ENCODE data around the gene NUBP1. TPM values are rescaled to one million over a fixed set of nuclear protein-coding genes. Genes with fewer than 3 reads are reported as not detected.

NUBP1 gene
- total RNA-seq, 1 donor from 2014 or later, result 20.0 TPM

GRCh38 chr16:10812312-10813098 is 68.9 kb downstream of the NUBP1 start:
- Mint-ChIP-seq H3K4me1 (ENCODE audit: low read depth) (no peaks in the 10 kb centered on the region), H3K27me3 (ENCODE audit: low read depth) (peaks cover 29% of the 10 kb centered on the region), H3K9me3 (ENCODE audit: low read depth) (peaks cover 4% of the 10 kb centered on the region), H3K27ac (ENCODE audit: unreplicated experiment) (no peak overlapping the region), H3K36me3 (ENCODE audit: low read depth) (no peaks in the 10 kb centered on the region), H3K4me3 (ENCODE audit: unreplicated experiment) (no peak overlapping the region)
- no peak for DNase-seq (ENCODE audit: low spot score)
- TF ChIP-seq CTCF (IDR thresholded peaks at IDR 0.05), result no peak

- no peak overlapping the region for H3K4me3 Mint-ChIP-seq (ENCODE audit: unreplicated experiment)
- peaks cover 4% of the 10 kb centered on the region for H3K9me3 Mint-ChIP-seq (ENCODE audit: low read depth)
- no peak for TF ChIP-seq CTCF (IDR thresholded peaks at IDR 0.05)
- peaks cover 29% of the 10 kb centered on the region for H3K27me3 Mint-ChIP-seq (ENCODE audit: low read depth)
- DNase-seq (ENCODE audit: low spot score), result no peak
- H3K36me3 Mint-ChIP-seq (ENCODE audit: low read depth), result no peaks in the 10 kb centered on the region
- no peaks in the 10 kb centered on the region for H3K4me1 Mint-ChIP-seq (ENCODE audit: low read depth)
- no peak overlapping the region for H3K27ac Mint-ChIP-seq (ENCODE audit: unreplicated experiment)
Measured at GRCh38 chr16:10813099-10813455, 69.4 kb downstream of the NUBP1 start.

GRCh38 chr16:10817514-10817913 is 73.9 kb downstream of the NUBP1 start:
- H3K4me1 Mint-ChIP-seq (ENCODE audit: low read depth), result no peaks in the 10 kb centered on the region
- DNase-seq (ENCODE audit: low spot score), result no peak
- peaks cover 31% of the 10 kb centered on the region for H3K27me3 Mint-ChIP-seq (ENCODE audit: low read depth)
- no peak for TF ChIP-seq CTCF (IDR thresholded peaks at IDR 0.05)
- no peak overlapping the region for H3K27ac Mint-ChIP-seq (ENCODE audit: unreplicated experiment)
- H3K36me3 Mint-ChIP-seq (ENCODE audit: low read depth), result no peaks in the 10 kb centered on the region
- H3K4me3 Mint-ChIP-seq (ENCODE audit: unreplicated experiment), result no peak overlapping the region
- H3K9me3 Mint-ChIP-seq (ENCODE audit: low read depth), result no peaks in the 10 kb centered on the region

- no peaks in the 10 kb centered on the region for H3K36me3 Mint-ChIP-seq (ENCODE audit: low read depth)
- TF ChIP-seq CTCF (IDR thresholded peaks at IDR 0.05), result no peak
- H3K4me3 Mint-ChIP-seq (ENCODE audit: unreplicated experiment), result peak within 1 kb of the TSS; percentile 36
Measured at GRCh38 chr16:10817963-10818941, 74.6 kb downstream of the NUBP1 start, which contains the start of gene TVP23A. TSS of gene TVP23A (minus strand) at chr16:10818794. CDS start at chr16:10818493, 301 bp downstream.

More at GRCh38 chr16:10817963-10818941, 74.6 kb downstream of the NUBP1 start, which contains the start of gene TVP23A:
- DNase-seq (ENCODE audit: low spot score), result no peak
- H3K27me3 Mint-ChIP-seq (ENCODE audit: low read depth), result peaks cover 31% of the 10 kb centered on the region
- no peaks in the 10 kb centered on the region for H3K9me3 Mint-ChIP-seq (ENCODE audit: low read depth)
- no peaks in the 10 kb centered on the region for H3K4me1 Mint-ChIP-seq (ENCODE audit: low read depth)
- no peak within 1 kb of the TSS for H3K27ac Mint-ChIP-seq (ENCODE audit: unreplicated experiment)

Other genes with a start within 250 kb of the NUBP1 start
- 8.1 to 14.6 TPM (median 11.9 TPM) in 3 replicates for gene EMP2, start 163.2 kb upstream of the NUBP1 start, total RNA-seq
- gene TEKT5, start 48.9 kb upstream of the NUBP1 start, total RNA-seq, result not detected in 3 replicates
- gene TVP23A, start 75.0 kb downstream of the NUBP1 start, total RNA-seq, result 0.07 TPM in 1 of 3 replicates, not detected in the others
- gene CIITA, start 133.4 kb downstream of the NUBP1 start, total RNA-seq, result not detected in 3 replicates
- gene DEXI, start 198.6 kb downstream of the NUBP1 start, total RNA-seq, result 37.2 to 41.1 TPM (median 40.6 TPM) in 3 replicates
- gene CLEC16A, start 200.7 kb downstream of the NUBP1 start, total RNA-seq, result 17.9 to 23.1 TPM (median 19.4 TPM) in 3 replicates